Hepatocyte (in vitro differentiated cells): ENCODE results near the gene PTPRT.

Experiments
- EZH2 ChIP-seq: fragments of 200-600 bp; sonication (generic); IDR thresholded peaks from 2 replicates; pipeline ENCODE4 v1.6.1; 2016; ENCODE audit warnings: antibody characterized with exemption, mild to moderate bottlenecking, borderline replicate concordance
- EZH2phosphoT487 ChIP-seq: fragments of 200-600 bp; sonication (generic); IDR thresholded peaks from one replicate; pipeline ENCODE4 v1.6.1; 2018; ENCODE audit warnings: antibody characterized with exemption, mild to moderate bottlenecking, low read depth, moderate library complexity; ENCODE audit not compliant: unreplicated experiment, severe bottlenecking
- TF ChIP-seq, protein P1 (sequence below): fragments of 200-600 bp; sonication (generic); IDR thresholded peaks from 2 replicates; pipeline ENCODE4 v1.5.1; 2016; ENCODE audit warnings: antibody characterized with exemption, mild to moderate bottlenecking; ENCODE audit not compliant: poor library complexity

DNA sequence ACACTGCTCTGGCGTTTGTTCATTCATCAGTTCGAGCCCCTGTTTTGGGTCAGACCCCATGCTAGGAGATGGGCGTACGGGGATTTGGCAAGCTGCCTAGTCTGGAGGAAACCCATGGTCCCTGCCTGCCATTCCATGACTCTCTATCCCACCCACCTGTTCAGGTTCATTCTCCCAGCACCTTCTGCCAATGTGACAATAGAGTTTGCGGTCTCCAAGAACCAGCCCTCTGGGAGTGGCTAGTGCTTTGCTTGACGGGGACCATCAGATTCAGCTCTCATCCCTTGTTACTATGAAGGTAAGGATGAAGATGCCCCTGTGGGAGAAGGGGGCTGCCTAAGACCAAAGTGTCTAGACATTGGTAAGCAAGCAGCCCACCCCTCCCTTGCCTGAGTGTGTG, 345.0 kb downstream of the PTPRT start:
- TF ChIP-seq, protein P1, sequence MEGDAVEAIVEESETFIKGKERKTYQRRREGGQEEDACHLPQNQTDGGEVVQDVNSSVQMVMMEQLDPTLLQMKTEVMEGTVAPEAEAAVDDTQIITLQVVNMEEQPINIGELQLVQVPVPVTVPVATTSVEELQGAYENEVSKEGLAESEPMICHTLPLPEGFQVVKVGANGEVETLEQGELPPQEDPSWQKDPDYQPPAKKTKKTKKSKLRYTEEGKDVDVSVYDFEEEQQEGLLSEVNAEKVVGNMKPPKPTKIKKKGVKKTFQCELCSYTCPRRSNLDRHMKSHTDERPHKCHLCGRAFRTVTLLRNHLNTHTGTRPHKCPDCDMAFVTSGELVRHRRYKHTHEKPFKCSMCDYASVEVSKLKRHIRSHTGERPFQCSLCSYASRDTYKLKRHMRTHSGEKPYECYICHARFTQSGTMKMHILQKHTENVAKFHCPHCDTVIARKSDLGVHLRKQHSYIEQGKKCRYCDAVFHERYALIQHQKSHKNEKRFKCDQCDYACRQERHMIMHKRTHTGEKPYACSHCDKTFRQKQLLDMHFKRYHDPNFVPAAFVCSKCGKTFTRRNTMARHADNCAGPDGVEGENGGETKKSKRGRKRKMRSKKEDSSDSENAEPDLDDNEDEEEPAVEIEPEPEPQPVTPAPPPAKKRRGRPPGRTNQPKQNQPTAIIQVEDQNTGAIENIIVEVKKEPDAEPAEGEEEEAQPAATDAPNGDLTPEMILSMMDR, result no peak
- TF ChIP-seq EZH2phosphoT487 (no peak), EZH2 (no peak)
